SK-N-SH treated with all-trans-retinoic acid at 6 μM for 48 hours (cell line): ENCODE results near the gene HSF4.

Experiments
- ATAC-seq: fragments of 200-7000 bp; cut with Tn5 transposase; 3 replicates; pipeline ENCODE4 v1.9.1; 2020; ENCODE audit warnings: mild to moderate bottlenecking, moderate library complexity
- ARNTL ChIP-seq: fragments of 450-650 bp; formaldehyde crosslinking; IDR thresholded peaks from 2 replicates; pipeline ENCODE4 v1.5.0; 2020; ENCODE audit warnings: low read depth, mild to moderate bottlenecking, moderate library complexity, borderline replicate concordance
- BACH2 ChIP-seq: fragments of 250-450 bp; sonication (Bioruptor Pico); IDR thresholded peaks from 2 replicates; pipeline ENCODE4 v1.9.0; 2021; ENCODE audit warnings: mild to moderate bottlenecking, borderline replicate concordance
- CREB5 ChIP-seq: fragments of 250-450 bp; sonication (Bioruptor Pico); IDR thresholded peaks from 2 replicates; pipeline ENCODE4 v1.5.1; 2020; ENCODE audit warnings: low read depth, mild to moderate bottlenecking, moderate library complexity
- CSDC2 ChIP-seq: fragments of 250-450 bp; sonication (Bioruptor Pico); IDR thresholded peaks from 2 replicates; pipeline ENCODE4 v1.5.0; 2020; ENCODE audit warnings: mild to moderate bottlenecking, moderate library complexity
- CSRNP3 ChIP-seq: fragments of 250-450 bp; sonication (Bioruptor Pico); IDR thresholded peaks from 2 replicates; pipeline ENCODE4 v1.5.1; 2021; ENCODE audit warnings: mild to moderate bottlenecking, moderate library complexity
- ESRRG ChIP-seq: fragments of 250-450 bp; sonication (Bioruptor Pico); IDR thresholded peaks from 2 replicates; pipeline ENCODE4 v1.6.1; 2021; ENCODE audit warnings: mild to moderate bottlenecking
- ISL1 ChIP-seq: fragments of 250-450 bp; sonication (Bioruptor Pico); IDR thresholded peaks from 2 replicates; pipeline ENCODE4 v2.1.2; 2022; ENCODE audit warnings: mild to moderate bottlenecking, moderate library complexity
- OSR1 ChIP-seq: fragments of 250-450 bp; sonication (Bioruptor Pico); IDR thresholded peaks from 2 replicates; pipeline ENCODE4 v1.8.0; 2022; ENCODE audit warnings: moderate library complexity, mild to moderate bottlenecking, inconsistent platforms
- PATZ1 ChIP-seq: fragments of 250-450 bp; sonication (Bioruptor Pico); IDR thresholded peaks from 2 replicates; pipeline ENCODE4 v1.8.0; 2020; ENCODE audit warnings: mild to moderate bottlenecking, moderate library complexity, borderline replicate concordance
- POU6F1 ChIP-seq: fragments of 250-450 bp; sonication (Bioruptor Pico); IDR thresholded peaks from 2 replicates; pipeline ENCODE4 v1.8.0; 2021; ENCODE audit warnings: low read depth, mild to moderate bottlenecking, moderate library complexity, borderline replicate concordance
- PPARA ChIP-seq: fragments of 250-450 bp; sonication (Bioruptor Pico); IDR thresholded peaks from 2 replicates; pipeline ENCODE4 v1.5.0; 2020; ENCODE audit warnings: mild to moderate bottlenecking, borderline replicate concordance
- RARB ChIP-seq: fragments of 250-450 bp; sonication (Bioruptor Pico); IDR thresholded peaks from 2 replicates; pipeline ENCODE4 v1.8.0; 2021; ENCODE audit warnings: mild to moderate bottlenecking, moderate library complexity
- SNAI2 ChIP-seq: fragments of 250-450 bp; sonication (Bioruptor Pico); IDR thresholded peaks from 2 replicates; pipeline ENCODE4 v1.5.0; 2020; ENCODE audit warnings: mild to moderate bottlenecking, moderate library complexity
- TCF4 ChIP-seq: fragments of 250-450 bp; sonication (Bioruptor Pico); IDR thresholded peaks from 2 replicates; pipeline ENCODE4 v1.8.0; 2021; ENCODE audit warnings: mild to moderate bottlenecking, moderate library complexity, borderline replicate concordance
- TOX ChIP-seq: fragments of 250-450 bp; sonication (Bioruptor Pico); IDR thresholded peaks from 2 replicates; pipeline ENCODE4 v1.8.0; 2021; ENCODE audit warnings: mild to moderate bottlenecking, moderate library complexity, borderline replicate concordance
- TSHZ2 ChIP-seq: fragments of 250-450 bp; sonication (Bioruptor Pico); IDR thresholded peaks from 2 replicates; pipeline ENCODE4 v1.5.0; 2020; ENCODE audit warnings: mild to moderate bottlenecking, moderate library complexity
- ZC3H10 ChIP-seq: fragments of 250-450 bp; sonication (Bioruptor Pico); IDR thresholded peaks from 2 replicates; pipeline ENCODE4 v1.5.1; 2021; ENCODE audit warnings: mild to moderate bottlenecking, moderate library complexity
- ZFP3 ChIP-seq: fragments of 250-450 bp; sonication (Bioruptor Pico); IDR thresholded peaks from 2 replicates; pipeline ENCODE4 v1.5.0; 2020; ENCODE audit warnings: mild to moderate bottlenecking, moderate library complexity
- ZFP30 ChIP-seq: fragments of 450-650 bp; formaldehyde crosslinking; IDR thresholded peaks from 2 replicates; pipeline ENCODE4 v1.5.0; 2022; ENCODE audit warnings: mild to moderate bottlenecking, moderate library complexity
- ZNF565 ChIP-seq: fragments of 450-650 bp; formaldehyde crosslinking; conservative IDR thresholded peaks from 2 replicates; pipeline ENCODE4 v1.5.0; 2020; ENCODE audit warnings: low read depth, mild to moderate bottlenecking, moderate library complexity
- ZNF70 ChIP-seq: fragments of 450-650 bp; formaldehyde crosslinking; IDR thresholded peaks from 2 replicates; pipeline ENCODE4 v1.5.0; 2020; ENCODE audit warnings: mild to moderate bottlenecking, moderate library complexity
- ZNF8 ChIP-seq: fragments of 450-650 bp; formaldehyde crosslinking; IDR thresholded peaks from 2 replicates; pipeline ENCODE4 v1.5.0; 2020; ENCODE audit warnings: mild to moderate bottlenecking, moderate library complexity

The HSF4 gene

GRCh38 chr16:67198238-67198734 is 33.7 kb downstream of the HSF4 start:
- peak; percentile 68 for ATAC-seq
- no peak for TF ChIP-seq ARNTL (CRISPR knock-in tag)
- TF ChIP-seq BACH2 (CRISPR knock-in tag), result no peak
- TF ChIP-seq ZC3H10 (CRISPR knock-in tag), result 0 out of 2 replicates have a peak, but pooled peaks have one; percentile 14

GRCh38 chr16:67199011-67199807 is 34.7 kb downstream of the HSF4 start, which contains the start of gene ELMO3:
ELMO3 (plus strand) TSS chr16:67199131; CDS start chr16:67199327, 196 bp downstream.
- no peak for ATAC-seq
- no peak for TF ChIP-seq PPARA
- TF ChIP-seq CREB5 (CRISPR knock-in tag), result no peak
- no peak for TF ChIP-seq ZFP30 (CRISPR knock-in tag)
- no peak for TF ChIP-seq CSDC2 (CRISPR knock-in tag)
- TF ChIP-seq CSRNP3 (CRISPR knock-in tag), result no peak
- TF ChIP-seq ZC3H10 (CRISPR knock-in tag), result no peak
- no peak for TF ChIP-seq TOX (CRISPR knock-in tag)
- no peak for TF ChIP-seq ZNF8 (CRISPR knock-in tag)
- no peak for TF ChIP-seq RARB (CRISPR knock-in tag)
- TF ChIP-seq OSR1 (CRISPR knock-in tag), result no peak
- no peak for TF ChIP-seq ISL1
- TF ChIP-seq ZFP3 (CRISPR knock-in tag), result no peak
- no peak for TF ChIP-seq POU6F1
- TF ChIP-seq ZNF70 (CRISPR knock-in tag), result no peak
- TF ChIP-seq ESRRG (CRISPR knock-in tag), result no peak
- TF ChIP-seq ZNF565 (CRISPR knock-in tag), result no peak
- no peak for TF ChIP-seq ARNTL (CRISPR knock-in tag)
- TF ChIP-seq PATZ1, result no peak
- TF ChIP-seq BACH2 (CRISPR knock-in tag), result no peak
- TF ChIP-seq, all 23 proteins: peak for 0

- no peak for ATAC-seq
- TF ChIP-seq ZFP3 (CRISPR knock-in tag) (no peak), ESRRG (CRISPR knock-in tag) (no peak), OSR1 (CRISPR knock-in tag) (no peak), TSHZ2 (no peak), SNAI2 (CRISPR knock-in tag) (no peak), TCF4 (CRISPR knock-in tag) (no peak), ZC3H10 (CRISPR knock-in tag) (no peak), CSRNP3 (CRISPR knock-in tag) (no peak), ISL1 (no peak)
These were observed 35.3 kb downstream of the HSF4 start for GRCh38 chr16:67199808-67200198.
